Effector memory CD4-positive, alpha-beta T cell (primary cell): ENCODE results near the gene CSNK2A1.
"Not testable (repeated sequence)": the region's sequence is repeated elsewhere in the genome, so short reads cannot be mapped to it uniquely, and the experiment has no call there.

Experiments used
- DNase-seq, 3 donors: peaks; one replicate each; pipeline ENCODE4 v3.0.0-alpha.2; 2020
- H3K27ac ChIP-seq: 2 replicates; pipeline ENCODE4 v1.7.0; 2013; ENCODE audit warnings: mild to moderate bottlenecking, low read length, moderate library complexity; ENCODE audit not compliant: insufficient read depth, poor library complexity, severe bottlenecking
- H3K27me3 ChIP-seq: replicated peaks from 2 replicates; pipeline ENCODE4 v1.7.0; 2013; ENCODE audit warnings: mild to moderate bottlenecking, low read length; ENCODE audit not compliant: insufficient read depth, control insufficient read depth, poor library complexity, severe bottlenecking
- H3K36me3 ChIP-seq: 2 replicates; pipeline ENCODE4 v1.7.0; 2013; ENCODE audit warnings: mild to moderate bottlenecking, low read length, moderate library complexity; ENCODE audit not compliant: control insufficient read depth, insufficient read depth
- H3K4me1 ChIP-seq: 2 replicates; pipeline ENCODE4 v1.7.0; 2013; ENCODE audit warnings: low read length, mild to moderate bottlenecking; ENCODE audit not compliant: control insufficient read depth, insufficient read depth, poor library complexity, severe bottlenecking
- H3K4me3 ChIP-seq: 2 replicates; pipeline ENCODE4 v1.7.0; 2013; ENCODE audit warnings: low read length, low read depth, mild to moderate bottlenecking; ENCODE audit not compliant: insufficient read depth, poor library complexity, severe bottlenecking
- H3K9me3 ChIP-seq: 2 replicates; pipeline ENCODE4 v1.7.0; 2013; ENCODE audit warnings: mild to moderate bottlenecking, low read length, moderate library complexity; ENCODE audit not compliant: control insufficient read depth
- total RNA-seq, 3 donors: gene quantifications; one replicate each; lab custom pipeline; 2026; lab: John Stamatoyannopoulos, UW

CSNK2A1 gene
- 62.8 to 79.0 (median 73.8) reads per million in 3 donors for total RNA-seq

DNA sequence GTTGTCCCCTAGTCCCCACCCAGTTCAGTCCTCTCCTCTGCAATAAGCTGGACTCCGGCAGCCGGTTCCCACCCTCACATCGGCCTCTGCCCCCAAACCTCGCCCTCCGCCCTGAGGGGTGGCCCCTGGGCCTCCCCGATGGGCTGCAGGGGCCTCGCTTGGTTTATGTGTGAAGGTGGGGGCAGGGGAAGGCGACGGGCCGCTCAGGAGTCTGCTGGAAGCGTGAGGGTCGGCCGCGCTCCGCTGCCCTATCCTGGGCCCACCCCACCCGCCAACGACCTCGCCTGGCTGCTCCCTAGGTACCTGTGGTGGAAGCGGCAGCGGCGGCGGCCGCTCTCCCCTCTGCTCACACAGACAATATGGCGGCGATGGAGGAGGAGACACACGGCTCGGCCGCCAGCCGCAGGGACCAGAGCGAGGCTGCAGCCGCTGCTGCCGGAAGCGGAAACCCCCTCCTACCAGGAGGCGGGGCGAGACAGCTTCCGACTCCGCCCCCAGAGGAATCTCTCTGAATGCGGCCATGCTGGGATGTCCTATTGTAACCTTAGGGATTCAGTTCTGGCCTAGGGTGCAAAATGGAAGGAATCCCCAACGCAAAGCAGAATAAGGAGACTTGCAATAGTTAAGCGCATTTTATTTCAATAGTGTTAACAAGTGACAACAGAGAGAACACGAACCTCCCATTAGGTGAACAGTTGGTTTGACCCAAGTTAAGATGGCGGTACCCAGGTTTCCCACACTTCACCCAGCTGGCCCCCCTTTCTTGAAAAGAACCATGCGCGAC is at the start of gene CSNK2A1:
Gene CSNK2A1 (minus strand): TSS at position 422 of the 784 bp plus-strand sequence. CDS start 35,239 bp downstream, outside the sequence.
- Histone ChIP-seq H3K4me1 (peaks cover 7% of the 10 kb centered on the region), H3K9me3 (no peaks in the 10 kb centered on the region), H3K27ac (peak within 1 kb of the TSS; percentile 87)

DNA sequence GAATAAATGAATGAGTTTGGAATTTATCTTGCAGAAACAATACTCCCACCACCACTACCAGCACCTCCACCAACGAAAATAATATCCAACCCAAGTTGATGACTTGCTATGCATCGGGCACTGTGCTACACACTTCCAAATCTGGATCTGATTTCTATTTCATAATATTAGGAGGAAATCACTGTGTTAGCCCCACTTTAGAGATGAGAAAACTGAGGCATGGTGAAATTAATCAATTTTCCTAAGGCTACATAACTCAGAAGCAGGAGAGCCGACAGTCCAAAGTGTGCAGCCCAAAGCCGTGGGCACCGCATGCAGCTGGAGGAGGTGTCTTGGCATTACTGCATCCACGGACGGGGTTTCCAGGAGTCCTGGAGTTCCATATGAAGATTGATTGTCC is 48.9 kb upstream of the CSNK2A1 start:
- peaks cover 7% of the 10 kb centered on the region for H3K27me3 ChIP-seq
- H3K4me1 ChIP-seq: no peaks in the 10 kb centered on the region
- H3K4me3 ChIP-seq: no peak overlapping the region
- no peaks in the 10 kb centered on the region for H3K9me3 ChIP-seq
- no peaks in the 10 kb centered on the region for H3K36me3 ChIP-seq
- DNase-seq: no peak
- no peak overlapping the region for H3K27ac ChIP-seq

More for the DNA sequence above, at the start of gene CSNK2A1:
- Histone ChIP-seq H3K4me3 (peak within 1 kb of the TSS; percentile 96), H3K27me3 (no peaks in the 10 kb centered on the region), H3K36me3 (no peaks in the 10 kb centered on the region)
- peak; percentile 89 to 93 (median 90) for DNase-seq

DNA sequence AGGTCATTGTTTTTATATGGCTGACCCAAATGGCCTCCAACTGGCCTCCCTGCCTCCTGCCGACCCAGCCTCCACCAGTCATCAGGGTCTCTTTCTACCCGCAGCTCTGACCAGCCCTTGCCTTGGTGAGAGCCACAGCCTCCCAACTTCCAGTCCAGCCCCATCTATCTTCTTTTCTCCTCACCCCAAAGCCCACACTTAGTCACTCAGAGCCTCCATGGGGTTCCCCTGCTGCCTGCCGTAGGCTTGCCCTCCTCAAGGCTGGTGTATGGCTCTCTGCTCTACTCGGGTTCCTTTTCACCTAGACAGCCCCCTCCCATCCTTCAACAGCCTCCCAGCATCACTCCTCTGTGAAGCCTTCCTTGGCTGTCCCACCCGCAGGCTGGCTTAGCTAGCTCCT is 48.4 kb upstream of the CSNK2A1 start:
- no peaks in the 10 kb centered on the region for H3K36me3 ChIP-seq
- no peaks in the 10 kb centered on the region for H3K4me1 ChIP-seq
- no peak for DNase-seq
- H3K4me3 ChIP-seq: no peak overlapping the region
- peaks cover 7% of the 10 kb centered on the region for H3K27me3 ChIP-seq
- no peak overlapping the region for H3K27ac ChIP-seq
- no peaks in the 10 kb centered on the region for H3K9me3 ChIP-seq

DNA sequence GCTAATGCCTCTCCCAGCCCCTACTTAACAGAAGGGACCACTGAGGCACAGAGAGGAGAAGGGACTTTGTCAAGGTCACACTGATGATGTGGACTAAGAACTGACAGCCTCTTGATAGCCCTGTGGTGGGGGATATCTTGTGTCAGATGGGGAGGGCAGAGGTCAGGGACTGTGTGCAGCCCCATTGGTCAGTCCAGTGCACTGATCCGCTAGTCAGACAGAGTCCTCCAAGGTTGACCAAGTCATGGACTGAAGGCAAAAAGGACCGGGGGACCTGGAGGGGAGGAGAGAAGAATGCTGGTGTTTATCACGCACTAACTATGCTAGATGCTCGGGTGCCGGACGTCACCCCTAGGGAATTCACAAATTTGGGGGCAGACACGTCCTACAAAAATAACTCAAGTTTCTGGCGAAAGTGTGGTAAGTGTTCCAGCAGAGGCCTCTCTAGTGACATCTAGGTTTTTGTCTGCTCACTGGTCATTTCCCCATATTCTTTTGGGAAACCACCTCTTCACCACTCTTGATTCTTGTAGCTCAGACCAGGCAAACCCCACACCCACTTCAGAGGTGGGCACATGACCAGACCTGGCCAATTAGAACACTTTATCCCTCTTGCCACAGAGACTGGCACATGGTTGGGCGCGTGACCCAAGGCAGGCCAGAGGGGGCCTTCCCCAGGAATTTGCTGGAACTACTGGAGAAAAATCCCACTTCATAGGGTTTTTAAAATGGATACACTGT is 45.5 kb upstream of the CSNK2A1 start:
- Histone ChIP-seq H3K4me1 (no peaks in the 10 kb centered on the region), H3K9me3 (no peaks in the 10 kb centered on the region), H3K27ac (no peak overlapping the region), H3K36me3 (no peaks in the 10 kb centered on the region), H3K4me3 (no peak overlapping the region), H3K27me3 (peaks cover 7% of the 10 kb centered on the region)
- no peak for DNase-seq

DNA sequence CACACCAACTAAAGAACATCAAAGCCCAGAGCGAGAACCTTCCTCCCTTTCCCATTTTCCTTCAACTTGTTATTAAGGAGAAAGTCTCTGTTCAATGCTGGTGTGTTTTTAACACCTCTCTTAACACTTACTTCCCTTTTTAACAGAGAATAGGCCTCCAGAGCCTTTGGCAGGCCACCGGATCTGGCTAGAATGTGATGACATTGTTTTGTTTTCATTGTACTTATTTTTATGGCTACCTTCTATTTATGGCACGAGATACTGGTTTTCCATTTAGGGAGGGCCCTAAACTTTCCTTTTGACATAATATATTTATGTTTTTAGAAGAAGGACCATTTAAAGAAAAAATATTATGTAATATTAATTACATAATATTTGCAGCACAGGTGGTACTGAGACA is 44.9 kb upstream of the CSNK2A1 start:
- DNase-seq: no peak
- no peaks in the 10 kb centered on the region for H3K36me3 ChIP-seq

DNA sequence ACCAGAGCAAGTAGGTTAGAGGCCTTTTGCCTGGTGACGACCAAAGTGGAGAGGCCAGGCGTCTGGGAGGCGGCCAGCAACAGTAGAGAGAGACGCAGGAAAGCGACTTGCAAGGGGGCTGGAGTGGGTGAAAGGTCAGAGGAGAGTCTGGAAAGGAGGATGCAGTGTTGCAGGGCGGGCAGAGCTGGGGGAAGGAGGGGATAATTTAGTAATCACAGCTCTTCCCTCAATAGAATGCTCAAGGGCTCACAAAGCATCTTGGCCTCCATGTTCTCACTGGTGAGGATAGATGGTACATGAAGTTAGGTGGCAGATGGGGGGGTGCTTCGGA is 41.3 kb upstream of the CSNK2A1 start:
- Histone ChIP-seq H3K4me3 (no peak overlapping the region), H3K4me1 (no peaks in the 10 kb centered on the region), H3K9me3 (no peaks in the 10 kb centered on the region), H3K27ac (no peak overlapping the region), H3K27me3 (no peaks in the 10 kb centered on the region), H3K36me3 (no peaks in the 10 kb centered on the region)
- DNase-seq: no peak

More for the DNA sequence above, 44.9 kb upstream of the CSNK2A1 start:
- Histone ChIP-seq H3K4me3 (no peak overlapping the region), H3K9me3 (no peaks in the 10 kb centered on the region), H3K27me3 (peaks cover 7% of the 10 kb centered on the region), H3K27ac (no peak overlapping the region), H3K4me1 (no peaks in the 10 kb centered on the region)

DNA sequence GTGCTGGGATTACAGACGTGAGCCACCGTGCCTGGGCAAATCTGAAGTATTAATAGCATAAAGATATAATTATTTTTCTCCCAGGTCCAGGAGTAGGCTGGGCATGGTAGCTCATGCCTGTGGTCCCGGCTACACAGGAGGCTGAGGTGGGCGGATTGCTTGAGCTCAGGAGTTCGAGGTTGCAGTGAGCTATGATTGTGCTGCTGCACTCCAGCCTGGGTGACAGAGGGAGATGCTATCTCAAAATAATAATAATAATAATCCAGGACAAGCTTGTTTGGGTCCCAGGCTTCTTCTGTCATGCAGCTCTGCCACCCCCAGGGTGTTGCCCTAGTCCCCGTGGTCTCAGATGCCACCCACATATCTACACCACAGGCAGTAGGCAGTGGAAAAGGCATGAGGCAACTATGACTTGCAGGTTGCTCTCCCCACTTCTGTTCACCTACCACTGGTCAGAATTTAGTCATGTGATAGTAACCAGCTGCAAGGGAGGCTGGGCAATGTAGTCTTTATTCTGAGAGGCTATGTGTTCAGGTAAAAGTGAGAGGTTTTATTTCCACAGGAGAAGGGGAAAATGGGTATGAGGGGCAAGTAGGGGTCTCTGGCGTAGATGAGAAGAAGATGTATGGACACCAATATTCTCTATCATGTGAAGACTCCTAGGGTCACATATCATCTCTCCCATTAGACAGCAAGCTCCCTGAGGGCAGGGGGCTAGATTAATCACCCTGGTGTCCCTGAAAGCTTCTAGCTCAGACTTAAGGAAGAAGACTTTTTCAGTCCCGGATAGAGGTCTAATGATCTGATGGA is 40.8 kb upstream of the CSNK2A1 start:
- Histone ChIP-seq H3K27ac (no peak overlapping the region), H3K9me3 (no peaks in the 10 kb centered on the region), H3K4me1 (no peaks in the 10 kb centered on the region), H3K4me3 (no peak overlapping the region), H3K36me3 (no peaks in the 10 kb centered on the region), H3K27me3 (no peaks in the 10 kb centered on the region)
- no peak for DNase-seq

DNA sequence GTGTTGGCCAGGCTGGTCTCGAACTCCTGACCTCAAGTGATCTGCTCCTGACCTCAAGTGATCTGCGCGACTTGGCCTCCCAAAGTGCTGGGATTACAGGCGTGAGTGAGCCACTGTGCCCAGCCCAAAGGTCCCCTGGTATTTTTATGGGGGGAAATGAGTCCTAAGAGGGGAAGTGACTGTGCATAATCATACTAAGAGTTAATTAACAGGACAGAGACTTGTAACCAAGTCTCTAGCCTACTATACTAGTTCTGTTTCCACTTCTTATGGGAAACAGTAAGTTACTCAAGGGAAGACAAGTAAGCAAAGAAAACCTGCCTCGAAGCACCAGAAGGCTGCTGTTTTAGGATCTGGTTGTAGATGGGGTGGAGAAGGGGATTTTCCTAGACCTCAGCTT is 38.6 kb upstream of the CSNK2A1 start:
- Histone ChIP-seq H3K36me3 (no peaks in the 10 kb centered on the region), H3K4me3 (no peak overlapping the region), H3K4me1 (no peaks in the 10 kb centered on the region), H3K27me3 (no peaks in the 10 kb centered on the region), H3K9me3 (no peaks in the 10 kb centered on the region), H3K27ac (no peak overlapping the region)
- DNase-seq: no peak

DNA sequence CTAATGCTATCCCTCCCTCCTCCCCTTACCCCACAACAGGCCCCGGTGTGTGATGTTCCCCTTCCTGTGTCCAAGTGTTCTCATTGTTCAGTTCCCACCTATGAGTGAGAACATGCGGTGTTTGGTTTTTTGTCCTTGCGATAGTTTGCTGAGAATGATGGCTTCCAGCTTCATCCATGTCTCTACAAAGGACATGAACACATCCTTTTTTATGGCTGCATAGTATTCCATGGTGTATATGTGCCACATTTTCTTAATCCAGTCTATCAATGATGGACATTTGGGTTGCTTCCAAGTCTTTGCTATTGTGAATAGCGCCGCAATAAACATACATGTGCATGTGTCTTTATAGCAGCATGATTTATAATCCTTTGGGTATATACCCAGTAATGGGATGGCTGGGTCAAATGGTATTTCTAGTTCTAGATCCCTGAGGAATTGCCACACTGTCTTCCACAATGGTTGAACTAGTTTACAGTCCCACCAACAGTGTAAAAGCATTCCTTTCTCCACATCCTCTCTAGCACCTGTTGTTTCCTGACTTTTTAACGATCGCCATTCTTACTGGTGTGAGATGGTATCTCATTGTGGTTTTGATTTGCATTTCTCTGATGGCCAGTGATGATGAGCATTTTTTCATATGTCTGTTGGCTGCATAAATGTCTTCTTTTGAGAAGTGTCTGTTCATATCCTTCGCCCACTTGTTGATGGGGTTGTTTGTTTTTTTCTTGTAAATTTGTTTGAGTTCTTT is 35.5 kb upstream of the CSNK2A1 start:
- not testable (repeated sequence) for H3K36me3 ChIP-seq, H3K27ac ChIP-seq, H3K4me1 ChIP-seq, H3K27me3 ChIP-seq, H3K9me3 ChIP-seq, H3K4me3 ChIP-seq, DNase-seq
